Fibroblast of lung (primary cell): ENCODE results near the gene TRIM44. TPM values are rescaled to one million over a fixed set of nuclear protein-coding genes. Genes with fewer than 3 reads are reported as not detected.

ENCODE experiments used
- DNase-seq, 2 donors: peaks; one replicate each; pipeline versions ENCODE4 v3.0.0 to v3.0.0-alpha.2; 2010; ENCODE audit warnings: low read depth in 2 of 2
- H2AFZ ChIP-seq: 2 replicates; pipeline ENCODE4 v1.5.1; 2012; ENCODE audit warnings: low read length, control low read depth, inconsistent platforms
- H3K27ac ChIP-seq: 2 replicates; pipeline ENCODE4 v1.5.1; 2011; ENCODE audit warnings: low read length, control low read depth; ENCODE audit not compliant: insufficient read depth
- H3K27me3 ChIP-seq: 2 replicates; pipeline ENCODE4 v1.5.1; 2011; ENCODE audit warnings: mild to moderate bottlenecking, low read length; ENCODE audit not compliant: control insufficient read depth, insufficient read depth
- H3K36me3 ChIP-seq: 2 replicates; pipeline ENCODE4 v1.5.1; 2011; ENCODE audit warnings: low read length; ENCODE audit not compliant: control insufficient read depth, insufficient read depth
- H3K4me1 ChIP-seq: 2 replicates; pipeline ENCODE4 v1.5.1; 2011; ENCODE audit warnings: low read length; ENCODE audit not compliant: control insufficient read depth, insufficient read depth; ENCODE audit errors: extremely low read depth
- H3K4me2 ChIP-seq: 2 replicates; pipeline ENCODE4 v1.5.1; 2011; ENCODE audit warnings: low read length, control low read depth; ENCODE audit not compliant: insufficient read depth; ENCODE audit errors: extremely low read depth
- H3K4me3 ChIP-seq, 4 experiments: fragments of 200-600 bp in 1 of 4; sonication (generic) in 1 of 4; replicated peaks in 1 of 4; 2 replicates each; pipeline ENCODE4 v1.5.1; 2011 to 2016; ENCODE audit warnings: low read length in 4 of 4, low read depth in 3 of 4, mild to moderate bottlenecking in 3 of 4, control low read depth in 2 of 4, inconsistent platforms in 1 of 4, mixed read lengths in 1 of 4; ENCODE audit not compliant: insufficient read depth in 1 of 4; ENCODE audit errors: control extremely low read depth in 1 of 4
- H3K79me2 ChIP-seq: 2 replicates; pipeline ENCODE4 v1.5.1; 2012; ENCODE audit warnings: mild to moderate bottlenecking, low read length, inconsistent platforms; ENCODE audit not compliant: control insufficient read depth, insufficient read depth
- H3K9ac ChIP-seq: 2 replicates; pipeline ENCODE4 v1.5.1; 2011; ENCODE audit warnings: mild to moderate bottlenecking, low read length, control low read depth; ENCODE audit not compliant: insufficient read depth
- H3K9me3 ChIP-seq: 2 replicates; pipeline ENCODE4 v1.5.1; 2012; ENCODE audit warnings: low read depth, low read length; ENCODE audit not compliant: control insufficient read depth, insufficient read depth
- H4K20me1 ChIP-seq: 2 replicates; pipeline ENCODE4 v1.5.1; 2011; ENCODE audit warnings: low read length; ENCODE audit not compliant: control insufficient read depth, insufficient read depth; ENCODE audit errors: extremely low read depth
- EZH2 ChIP-seq: IDR thresholded peaks from 2 replicates; pipeline ENCODE4 v1.5.1; 2012; ENCODE audit warnings: low read length, control low read depth, mild to moderate bottlenecking; ENCODE audit errors: missing control alignments
- polyA plus RNA-seq, 2 donors: library from polyadenylated mRNA; depleted of rRNA in 1 of 2; stranded (reverse) in 1 of 2; unstranded in 1 of 2; fragments of >200 nt; gene quantifications; 2 replicates each; pipeline ENCODE4 v1.2.1, GENCODE V29; 2011 to 2012; ENCODE audit warnings: missing spikeins in 1 of 2
- total RNA-seq: library from RNA; depleted of rRNA; stranded (reverse); fragments of >200 nt; gene quantifications from 2 replicates; pipeline ENCODE4 v1.2.1, GENCODE V29; 2014
- TF ChIP-seq, protein P1 (sequence below), 2 donors: IDR thresholded peaks in 1 of 2; conservative IDR thresholded peaks in 1 of 2; 1 replicate in 1 of 2; 2 replicates in 1 of 2; pipeline ENCODE4 v1.5.1; 2011 to 2012; ENCODE audit warnings: low read length in 2 of 2, control low read depth in 1 of 2, inconsistent platforms in 1 of 2, low read depth in 1 of 2, mild to moderate bottlenecking in 1 of 2

Gene TRIM44
- total and polyA plus RNA-seq, 2 donors (not counting 1 experiment from before 2014, with no cell fraction given): 10.4 to 78.3 TPM

DNA sequence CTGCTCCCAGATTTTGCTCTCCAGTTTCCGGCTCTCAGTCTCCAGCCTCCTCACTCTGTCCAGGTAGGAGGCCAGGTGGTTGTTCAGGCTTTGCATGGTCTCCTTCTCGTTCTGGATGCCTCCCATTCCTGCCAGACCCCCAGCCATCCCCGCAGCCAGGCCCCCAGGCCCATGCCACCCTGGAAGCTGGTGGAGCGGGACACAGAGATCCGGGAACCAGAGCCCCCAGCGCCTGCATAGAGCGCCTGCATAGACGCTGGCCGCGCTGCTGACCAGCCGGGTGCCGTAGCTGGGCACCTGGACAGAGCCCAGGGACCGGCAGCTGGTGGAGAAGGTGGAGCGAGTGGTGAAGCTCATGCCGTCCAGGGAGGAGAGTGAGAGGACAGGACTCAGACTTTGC lies 198.6 kb downstream of the TRIM44 start:
- no peaks in the 10 kb centered on the region for H3K9me3 ChIP-seq
- no peak overlapping the region for H3K9ac ChIP-seq
- H3K36me3 ChIP-seq: no peaks in the 10 kb centered on the region
- no peak overlapping the region for H3K4me3 ChIP-seq
- H3K4me2 ChIP-seq: no peak overlapping the region
- H4K20me1 ChIP-seq: no peaks in the 10 kb centered on the region
- H3K27ac ChIP-seq: no peak overlapping the region
- no peaks in the 10 kb centered on the region for H3K79me2 ChIP-seq
- peaks cover 6% of the 10 kb centered on the region for H3K27me3 ChIP-seq
- H3K4me1 ChIP-seq: no peaks in the 10 kb centered on the region
- TF ChIP-seq, protein P1, sequence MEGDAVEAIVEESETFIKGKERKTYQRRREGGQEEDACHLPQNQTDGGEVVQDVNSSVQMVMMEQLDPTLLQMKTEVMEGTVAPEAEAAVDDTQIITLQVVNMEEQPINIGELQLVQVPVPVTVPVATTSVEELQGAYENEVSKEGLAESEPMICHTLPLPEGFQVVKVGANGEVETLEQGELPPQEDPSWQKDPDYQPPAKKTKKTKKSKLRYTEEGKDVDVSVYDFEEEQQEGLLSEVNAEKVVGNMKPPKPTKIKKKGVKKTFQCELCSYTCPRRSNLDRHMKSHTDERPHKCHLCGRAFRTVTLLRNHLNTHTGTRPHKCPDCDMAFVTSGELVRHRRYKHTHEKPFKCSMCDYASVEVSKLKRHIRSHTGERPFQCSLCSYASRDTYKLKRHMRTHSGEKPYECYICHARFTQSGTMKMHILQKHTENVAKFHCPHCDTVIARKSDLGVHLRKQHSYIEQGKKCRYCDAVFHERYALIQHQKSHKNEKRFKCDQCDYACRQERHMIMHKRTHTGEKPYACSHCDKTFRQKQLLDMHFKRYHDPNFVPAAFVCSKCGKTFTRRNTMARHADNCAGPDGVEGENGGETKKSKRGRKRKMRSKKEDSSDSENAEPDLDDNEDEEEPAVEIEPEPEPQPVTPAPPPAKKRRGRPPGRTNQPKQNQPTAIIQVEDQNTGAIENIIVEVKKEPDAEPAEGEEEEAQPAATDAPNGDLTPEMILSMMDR (conservative IDR thresholded peaks at IDR 0.05 in 1 of 2, IDR thresholded peaks at IDR 0.05 in 1 of 2; ENCODE audit: low read depth in 1 of 2, low read length in 2 of 2): no peak
- TF ChIP-seq EZH2: no peak
- no peak overlapping the region for H2AFZ ChIP-seq
- DNase-seq: no peak

DNA sequence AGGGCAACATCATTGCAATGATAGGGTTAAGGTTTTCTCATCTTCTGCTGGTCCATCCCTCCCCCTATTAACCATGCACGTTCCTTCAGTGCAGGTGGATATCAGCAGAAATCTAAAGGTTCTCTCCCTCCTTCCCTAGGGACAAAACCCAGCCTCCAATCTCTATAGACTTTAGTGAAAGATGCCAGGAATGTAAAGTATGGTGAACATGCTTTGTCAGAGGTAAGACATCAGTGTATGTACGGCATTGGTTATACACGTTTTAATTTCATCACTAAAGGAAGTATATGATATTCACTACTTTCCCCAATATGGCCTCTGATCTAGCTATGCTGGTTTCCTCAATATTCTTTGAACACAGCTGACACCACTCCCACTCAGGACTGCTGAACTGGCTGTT lies 200.1 kb downstream of the TRIM44 start:
- Histone ChIP-seq H3K27ac (no peak overlapping the region), H3K79me2 (no peaks in the 10 kb centered on the region), H2AFZ (no peak overlapping the region), H3K27me3 (peaks cover 4% of the 10 kb centered on the region), H3K4me3 (no peak overlapping the region), H3K4me1 (no peaks in the 10 kb centered on the region), H3K4me2 (no peak overlapping the region), H4K20me1 (no peaks in the 10 kb centered on the region), H3K9ac (no peak overlapping the region), H3K9me3 (no peaks in the 10 kb centered on the region), H3K36me3 (no peaks in the 10 kb centered on the region)
- no peak for TF ChIP-seq EZH2
- TF ChIP-seq, protein P1 (conservative IDR thresholded peaks at IDR 0.05 in 1 of 2, IDR thresholded peaks at IDR 0.05 in 1 of 2; ENCODE audit: low read depth in 1 of 2, low read length in 2 of 2): no peak
- DNase-seq: no peak

DNA sequence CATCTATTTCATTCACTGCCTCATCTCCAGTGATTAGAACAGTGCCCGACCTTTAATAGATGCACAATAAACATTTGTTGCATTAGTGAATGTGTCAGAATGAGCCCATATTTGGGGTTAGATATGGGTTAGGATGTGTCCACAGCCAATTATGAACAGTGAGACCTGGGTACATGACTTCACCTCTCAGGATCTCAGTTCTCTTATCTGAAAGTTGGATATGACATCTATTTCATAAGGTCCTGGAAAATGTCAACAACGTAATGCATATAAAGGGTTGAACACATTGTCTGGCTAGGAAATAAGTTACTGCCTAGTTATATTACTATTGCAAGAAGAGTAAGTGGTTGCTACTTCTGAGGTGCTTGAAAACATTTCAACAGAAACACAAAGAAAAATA lies 201.6 kb downstream of the TRIM44 start:
- Histone ChIP-seq H2AFZ (no peak overlapping the region), H3K9me3 (no peaks in the 10 kb centered on the region), H3K4me2 (no peak overlapping the region), H3K36me3 (no peaks in the 10 kb centered on the region), H3K4me1 (no peaks in the 10 kb centered on the region), H3K27ac (no peak overlapping the region), H3K9ac (no peak overlapping the region), H3K79me2 (no peaks in the 10 kb centered on the region), H3K27me3 (no peaks in the 10 kb centered on the region), H3K4me3 (no peak overlapping the region), H4K20me1 (no peaks in the 10 kb centered on the region)
- DNase-seq: no peak
- TF ChIP-seq EZH2: no peak
- TF ChIP-seq, protein P1 (conservative IDR thresholded peaks at IDR 0.05 in 1 of 2, IDR thresholded peaks at IDR 0.05 in 1 of 2; ENCODE audit: low read depth in 1 of 2, low read length in 2 of 2): no peak
